ENCODE results near the gene CNTNAP2.

Gene CNTNAP2

GRCh38 chr7:147571436-147572185 lies 1455.0 kb downstream of the CNTNAP2 start:
- H3K27ac ChIP-seq: no peak overlapping the region
- TF ChIP-seq CTCF (conservative IDR thresholded peaks at IDR 0.05) (no peak), ZFX (IDR thresholded peaks at IDR 0.05) (no peak)

- H3K27ac ChIP-seq: no peak overlapping the region
- TF ChIP-seq ZFX (IDR thresholded peaks at IDR 0.05) (no peak), CTCF (conservative IDR thresholded peaks at IDR 0.05) (no peak)
Observed at GRCh38 chr7:147578196-147578595, 1461.6 kb downstream of the CNTNAP2 start.

GRCh38 chr7:147579148-147579547 lies 1462.5 kb downstream of the CNTNAP2 start:
- no peak overlapping the region for H3K27ac ChIP-seq
- TF ChIP-seq ZFX (IDR thresholded peaks at IDR 0.05) (no peak), CTCF (conservative IDR thresholded peaks at IDR 0.05) (no peak)

GRCh38 chr7:147584771-147585193 lies 1468.2 kb downstream of the CNTNAP2 start:
- TF ChIP-seq CTCF (conservative IDR thresholded peaks at IDR 0.05) (no peak), ZFX (IDR thresholded peaks at IDR 0.05) (no peak)
- H3K27ac ChIP-seq: no peak overlapping the region

GRCh38 chr7:147586110-147586509 lies 1469.5 kb downstream of the CNTNAP2 start:
- H3K27ac ChIP-seq: no peak overlapping the region
- TF ChIP-seq ZFX (IDR thresholded peaks at IDR 0.05): no peak
- no peak for TF ChIP-seq CTCF (conservative IDR thresholded peaks at IDR 0.05)

GRCh38 chr7:147586526-147586925 lies 1469.9 kb downstream of the CNTNAP2 start:
- no peak overlapping the region for H3K27ac ChIP-seq
- no peak for TF ChIP-seq ZFX (IDR thresholded peaks at IDR 0.05)
- TF ChIP-seq CTCF (conservative IDR thresholded peaks at IDR 0.05): no peak

- TF ChIP-seq CTCF (conservative IDR thresholded peaks at IDR 0.05) (no peak), ZFX (IDR thresholded peaks at IDR 0.05) (no peak)
- H3K27ac ChIP-seq: no peak overlapping the region
Observed at GRCh38 chr7:147593271-147594057, 1476.9 kb downstream of the CNTNAP2 start.

Data from C4-2B (cell line).